HG02852 (cell line): ENCODE results near the gene MRPL22.
A peak's percentile ranks its signal among the peaks of the same experiment; 100 is the strongest.
"Not testable (repeated sequence)": the region's sequence is repeated elsewhere in the genome, so short reads cannot be mapped to it uniquely, and the experiment has no call there.

Source experiments
- ATAC-seq: cut with Tn5 transposase; IDR thresholded peaks from one replicate; pipeline ENCODE4 v1.9.1; 2021; ENCODE audit warnings: mild to moderate bottlenecking, moderate library complexity; ENCODE audit not compliant: unreplicated experiment

The MRPL22 gene

DNA sequence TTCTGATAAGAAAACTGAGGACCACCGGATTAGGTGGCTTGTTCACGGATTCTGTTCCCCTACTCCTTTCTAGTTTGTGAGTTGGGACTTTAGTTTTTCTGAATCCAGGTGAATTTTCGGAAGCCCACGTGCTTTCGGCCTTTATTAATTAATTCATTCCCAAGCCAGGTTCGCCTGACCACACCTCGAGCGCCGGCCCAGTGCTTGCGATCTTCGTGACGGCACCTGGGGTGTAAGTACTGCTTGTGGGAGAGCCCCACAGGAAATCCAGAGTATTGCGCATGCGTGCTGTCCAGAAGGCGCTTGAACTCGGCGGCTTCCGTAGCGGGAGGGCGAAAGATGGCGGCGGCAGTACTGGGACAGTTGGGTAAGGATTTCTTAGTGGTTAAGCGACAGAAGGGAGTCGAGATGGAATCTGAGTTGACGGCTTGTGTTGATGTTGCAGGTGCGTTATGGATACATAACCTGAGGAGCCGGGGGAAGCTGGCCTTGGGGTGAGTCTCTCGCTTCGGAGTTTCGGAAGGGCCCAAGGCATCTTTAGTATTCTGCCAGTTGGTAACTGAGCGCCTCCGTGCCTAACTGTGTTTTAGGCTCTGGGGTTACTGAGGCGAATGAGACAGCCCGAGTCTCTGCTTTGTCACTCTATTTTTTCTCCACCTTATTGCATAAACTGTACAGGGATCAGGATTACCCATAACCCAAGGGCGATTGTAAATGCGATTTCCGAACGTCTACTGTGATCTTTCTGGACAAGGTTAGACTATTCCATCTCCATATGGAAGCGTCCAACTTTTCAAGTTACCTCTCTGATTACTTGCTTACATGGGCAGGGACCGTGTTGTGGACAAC lies at the start of gene MRPL22:
Gene MRPL22 (plus strand): TSS at position 302 of the 849 bp plus-strand sequence. CDS start 38 bp downstream, at position 340.
- ATAC-seq: peak; percentile 50

DNA sequence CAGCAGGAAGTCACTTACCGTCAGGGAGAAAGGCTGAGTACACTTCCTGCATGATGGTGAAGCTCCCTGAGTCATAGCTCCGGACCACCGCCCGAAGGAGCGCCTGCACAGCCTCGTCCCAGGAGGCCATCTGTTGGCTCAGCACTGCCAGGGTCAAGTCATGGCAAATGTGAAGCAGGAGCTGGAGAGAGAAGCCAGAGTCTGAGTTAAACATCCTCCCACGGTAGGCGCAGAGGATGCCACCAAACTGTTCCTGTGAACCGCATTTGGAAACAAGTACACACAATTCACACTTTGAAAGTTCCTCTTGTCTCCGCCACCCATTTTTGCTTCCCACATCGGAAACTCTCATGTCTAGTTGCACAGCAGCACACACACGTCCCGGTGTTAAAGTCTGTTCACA lies 48.5 kb upstream of the MRPL22 start:
- ATAC-seq: no peak

DNA sequence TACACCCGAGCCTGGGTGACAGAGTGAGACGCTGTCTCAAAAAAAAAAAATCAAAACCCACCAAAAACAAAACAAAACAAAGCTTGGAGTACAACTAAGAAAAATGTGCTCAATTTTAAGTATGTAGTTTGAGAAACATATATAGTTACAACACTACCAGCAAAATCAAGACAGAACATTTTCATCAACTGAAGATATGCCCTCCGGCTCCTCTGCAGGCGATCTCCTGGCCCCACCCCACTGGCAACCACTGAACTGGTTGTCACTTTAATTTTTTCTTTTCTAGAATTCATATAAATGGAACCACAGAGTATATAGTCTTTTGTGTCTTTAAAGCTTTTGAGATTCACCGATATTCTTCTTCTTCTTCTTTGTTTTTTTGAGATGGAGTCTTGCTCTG lies 47.5 kb upstream of the MRPL22 start:
- no peak for ATAC-seq

DNA sequence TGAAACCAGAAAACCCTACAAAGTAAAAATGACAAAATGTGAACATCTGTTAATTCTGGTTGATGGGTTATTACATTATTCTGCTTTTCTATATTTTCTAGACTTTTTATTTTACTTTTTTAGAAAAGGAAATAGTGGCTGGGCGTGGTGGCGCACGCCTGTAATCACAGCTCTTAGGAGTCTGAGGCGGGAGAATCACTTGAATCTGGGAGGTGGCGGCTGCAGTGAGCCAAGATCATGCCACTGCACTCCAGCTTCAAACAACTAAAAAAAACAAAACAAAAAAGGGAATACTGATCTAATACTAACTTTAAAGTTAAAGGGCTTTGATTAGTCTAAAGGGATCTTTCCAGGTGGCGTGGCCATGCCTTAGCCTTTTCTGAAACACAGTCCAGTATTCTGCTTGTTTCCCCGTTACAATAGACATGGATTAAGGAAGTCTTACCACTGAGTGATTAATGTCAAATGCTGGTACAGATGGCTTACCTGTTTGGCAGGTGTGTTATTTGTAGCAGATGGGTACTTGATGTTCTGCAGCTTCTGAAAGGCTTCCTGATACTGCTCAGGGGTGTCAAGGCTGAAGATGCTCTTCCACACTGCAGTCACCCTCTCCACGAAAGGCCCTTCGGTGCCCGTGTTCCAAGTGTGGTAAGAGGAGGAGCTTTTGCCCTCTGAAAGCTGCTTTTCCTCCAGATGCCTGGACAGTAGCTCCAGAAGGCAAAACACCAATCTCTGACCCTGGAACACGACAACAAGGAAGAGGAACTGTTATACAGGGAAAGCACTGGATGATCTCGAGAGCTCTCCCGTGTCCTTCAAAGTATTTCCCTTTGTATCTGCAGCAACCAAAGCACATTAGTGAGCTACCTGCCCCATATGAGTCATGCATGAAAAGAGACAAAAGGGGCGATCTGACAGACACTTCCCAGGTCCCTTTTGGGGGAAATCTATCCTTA lies 45.0 kb upstream of the MRPL22 start:
- no peak for ATAC-seq

DNA sequence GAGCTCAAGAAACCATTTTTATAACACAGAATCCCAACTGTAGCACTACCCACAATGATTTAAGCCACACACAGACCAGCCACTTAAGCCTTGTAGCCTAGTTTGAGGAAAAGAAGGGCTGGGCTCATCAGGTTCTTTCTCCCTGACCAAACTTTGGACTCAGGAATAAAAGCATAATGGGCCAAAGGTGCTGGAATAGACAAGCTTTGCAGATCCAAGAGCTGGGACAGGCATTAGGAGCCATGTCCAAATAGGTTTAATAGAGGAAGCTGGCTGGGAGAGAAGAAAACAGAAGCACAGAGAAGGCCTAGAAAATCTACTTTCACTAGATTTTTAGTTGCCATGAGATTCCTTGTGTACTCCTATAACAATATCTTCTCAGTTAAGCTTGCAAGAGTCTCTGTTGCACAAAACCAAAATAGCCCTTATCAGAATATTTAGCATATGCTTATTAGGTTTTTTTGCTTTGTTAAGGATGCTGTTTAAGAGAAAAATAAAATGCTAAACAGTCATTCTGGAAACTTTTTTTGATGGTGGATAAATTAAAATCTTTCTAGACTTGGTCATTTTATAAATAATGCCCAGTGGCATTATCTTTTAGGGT lies 44.2 kb upstream of the MRPL22 start:
- ATAC-seq: no peak

DNA sequence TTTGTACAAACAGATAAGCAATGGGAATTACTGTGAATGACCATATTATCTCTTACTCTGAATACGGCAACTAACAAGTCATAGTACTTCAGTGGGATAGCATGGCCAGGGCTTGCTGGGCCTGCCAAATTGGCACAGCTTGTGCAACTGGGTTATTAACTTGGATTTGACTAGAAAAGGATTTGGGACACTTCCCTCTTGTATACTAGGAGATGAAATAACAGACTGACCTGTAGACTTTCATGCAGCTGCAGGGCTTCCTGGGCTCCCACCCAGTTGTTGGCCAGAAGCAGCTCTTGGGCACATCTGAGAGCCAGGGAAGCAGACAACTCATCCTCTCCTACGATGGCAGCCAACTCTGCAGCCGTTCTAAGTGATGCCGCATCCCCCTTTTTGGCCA lies 42.7 kb upstream of the MRPL22 start:
- ATAC-seq: no peak

DNA sequence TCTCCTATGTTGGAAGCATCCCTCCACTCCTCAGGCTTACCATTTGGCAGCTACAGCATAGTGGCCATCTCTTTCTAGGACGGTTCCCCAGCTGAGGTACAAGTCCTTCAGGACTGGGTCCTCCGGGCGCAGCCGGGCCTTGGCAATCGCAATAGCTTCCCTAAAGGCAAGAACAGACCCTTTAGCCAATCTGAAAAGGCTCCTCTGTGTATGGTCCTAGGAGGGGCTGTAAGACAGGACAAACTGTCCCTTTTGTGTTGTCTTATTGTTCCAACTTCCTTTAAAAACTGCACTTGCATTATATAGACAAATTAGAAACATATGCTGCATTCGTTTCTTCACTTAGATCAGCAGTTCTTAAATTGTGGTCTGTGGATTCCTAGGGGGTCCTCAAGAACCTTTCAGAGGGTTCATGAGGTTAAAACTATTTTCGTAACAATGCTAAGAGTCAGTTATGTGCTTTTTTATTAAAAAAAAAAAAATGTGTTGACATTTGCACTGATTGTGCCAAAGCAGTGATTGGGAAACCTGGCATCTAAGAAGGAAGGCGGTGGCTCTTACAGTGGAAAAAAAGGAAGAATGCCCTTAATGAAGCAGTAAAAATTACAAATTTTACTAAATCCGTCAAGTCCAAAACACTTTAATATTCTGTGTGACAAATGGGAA lies 41.6 kb upstream of the MRPL22 start:
- ATAC-seq: no peak

DNA sequence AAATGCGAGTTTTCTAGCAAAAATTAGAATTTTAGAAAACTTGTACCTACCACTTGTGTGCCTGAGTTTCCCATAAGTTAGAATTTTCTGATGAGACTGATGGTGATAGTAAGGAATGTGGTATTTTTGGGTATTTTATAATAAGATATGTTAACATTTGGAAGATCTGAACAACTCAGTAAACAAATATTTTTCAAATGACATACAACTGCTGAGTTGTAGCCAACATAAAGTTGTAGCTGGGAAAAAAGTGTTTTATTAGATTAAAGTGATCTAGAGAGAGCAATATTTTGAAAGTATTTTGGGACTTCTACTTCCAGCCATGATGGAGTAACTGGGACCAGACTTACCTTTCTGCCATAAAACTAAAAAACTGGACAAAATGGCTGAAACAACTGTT lies 40.8 kb upstream of the MRPL22 start:
- no peak for ATAC-seq

DNA sequence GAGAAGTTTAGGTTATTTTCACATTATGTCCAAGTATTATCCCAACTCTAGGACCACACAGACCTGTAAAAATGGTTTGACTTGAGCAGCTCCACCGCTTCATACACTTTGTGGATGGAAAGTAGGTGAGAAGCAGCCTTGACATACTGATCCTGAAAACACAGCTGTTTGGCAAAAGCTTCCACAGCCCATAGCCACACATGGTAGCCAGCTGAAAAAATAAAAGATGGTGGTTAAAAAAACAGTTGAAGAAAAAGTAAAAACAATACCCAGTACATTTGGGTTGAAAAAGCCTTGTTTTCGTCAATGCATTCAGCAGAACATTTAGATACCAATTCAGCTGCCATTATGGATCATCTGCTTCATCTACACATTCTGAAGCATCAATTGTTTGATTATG lies 39.6 kb upstream of the MRPL22 start:
- no peak for ATAC-seq

DNA sequence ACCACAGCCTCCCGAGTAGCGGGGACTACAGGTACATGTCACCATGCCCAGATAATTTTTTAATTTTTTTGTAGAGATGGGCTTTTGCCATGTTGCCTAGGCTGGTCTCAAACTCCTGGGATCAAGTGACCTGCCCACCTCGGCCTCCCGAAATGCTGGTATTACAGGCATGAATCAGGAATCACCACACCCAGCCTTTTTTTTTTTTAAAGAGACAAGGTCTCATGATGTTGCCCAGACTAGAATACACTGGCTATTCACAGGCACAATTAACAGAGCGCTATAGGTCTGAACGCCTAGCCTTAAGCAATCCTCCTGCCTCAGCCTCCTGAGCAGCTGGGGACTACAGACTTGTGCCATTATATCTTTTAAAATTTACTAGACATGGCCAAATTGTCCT lies 39.0 kb upstream of the MRPL22 start:
- no peak for ATAC-seq

DNA sequence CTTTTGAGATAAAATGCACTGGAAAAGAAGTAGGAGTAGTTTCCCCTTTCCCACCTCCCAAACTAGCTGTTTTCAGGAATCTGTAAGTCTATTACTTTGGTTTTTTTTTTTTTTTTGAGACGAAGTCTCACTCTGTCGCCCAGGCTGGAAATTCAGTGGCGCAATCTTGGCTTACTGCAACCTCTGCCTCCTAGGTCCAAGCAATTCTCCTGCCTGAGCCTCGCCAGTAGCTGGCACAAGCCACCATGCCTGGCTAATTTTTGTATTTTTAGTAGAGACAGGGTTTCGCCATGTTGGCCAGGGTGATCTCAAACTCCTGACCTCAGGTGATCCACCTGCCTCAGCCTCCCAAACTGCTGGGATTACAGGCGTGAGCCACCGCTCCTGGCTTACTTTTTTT lies 35.3 kb upstream of the MRPL22 start:
- not testable (repeated sequence) for ATAC-seq

DNA sequence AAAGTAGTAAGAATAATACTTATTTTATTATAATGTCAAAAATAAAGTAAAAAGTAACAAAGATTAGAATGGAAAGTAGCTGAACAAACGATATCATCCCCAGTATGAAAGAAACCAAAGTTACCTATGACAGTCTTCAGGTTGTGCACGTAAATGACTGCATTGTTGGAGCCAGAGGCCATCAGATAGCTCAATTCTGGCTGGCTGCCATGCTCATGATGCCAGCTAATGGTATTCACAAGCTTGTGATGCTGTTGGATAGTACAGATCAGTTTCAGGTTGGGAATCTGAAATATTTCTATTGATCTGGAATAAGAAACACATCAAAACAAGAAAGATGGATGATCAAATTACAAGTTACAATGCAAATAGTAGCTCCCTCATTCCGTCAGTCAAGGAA lies 24.0 kb upstream of the MRPL22 start:
- no peak for ATAC-seq

DNA sequence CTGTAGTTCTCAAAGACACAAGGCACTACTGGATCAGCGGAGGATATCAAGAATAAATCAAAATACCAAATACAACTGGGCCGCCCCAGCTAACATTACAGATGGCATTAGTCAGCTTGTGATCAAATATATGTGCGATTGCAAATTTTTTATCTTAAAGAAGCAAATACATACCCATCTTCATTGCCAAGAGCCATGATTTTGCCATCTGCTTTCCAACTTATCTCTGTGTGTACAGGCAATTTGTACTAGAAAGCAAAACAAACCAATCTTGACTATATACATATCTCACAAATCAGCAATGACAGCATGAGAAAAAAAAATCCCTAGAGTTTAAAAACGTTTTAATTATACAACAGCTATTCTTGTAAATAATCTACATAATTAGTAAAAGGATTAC lies 23.1 kb upstream of the MRPL22 start:
- ATAC-seq: no peak

DNA sequence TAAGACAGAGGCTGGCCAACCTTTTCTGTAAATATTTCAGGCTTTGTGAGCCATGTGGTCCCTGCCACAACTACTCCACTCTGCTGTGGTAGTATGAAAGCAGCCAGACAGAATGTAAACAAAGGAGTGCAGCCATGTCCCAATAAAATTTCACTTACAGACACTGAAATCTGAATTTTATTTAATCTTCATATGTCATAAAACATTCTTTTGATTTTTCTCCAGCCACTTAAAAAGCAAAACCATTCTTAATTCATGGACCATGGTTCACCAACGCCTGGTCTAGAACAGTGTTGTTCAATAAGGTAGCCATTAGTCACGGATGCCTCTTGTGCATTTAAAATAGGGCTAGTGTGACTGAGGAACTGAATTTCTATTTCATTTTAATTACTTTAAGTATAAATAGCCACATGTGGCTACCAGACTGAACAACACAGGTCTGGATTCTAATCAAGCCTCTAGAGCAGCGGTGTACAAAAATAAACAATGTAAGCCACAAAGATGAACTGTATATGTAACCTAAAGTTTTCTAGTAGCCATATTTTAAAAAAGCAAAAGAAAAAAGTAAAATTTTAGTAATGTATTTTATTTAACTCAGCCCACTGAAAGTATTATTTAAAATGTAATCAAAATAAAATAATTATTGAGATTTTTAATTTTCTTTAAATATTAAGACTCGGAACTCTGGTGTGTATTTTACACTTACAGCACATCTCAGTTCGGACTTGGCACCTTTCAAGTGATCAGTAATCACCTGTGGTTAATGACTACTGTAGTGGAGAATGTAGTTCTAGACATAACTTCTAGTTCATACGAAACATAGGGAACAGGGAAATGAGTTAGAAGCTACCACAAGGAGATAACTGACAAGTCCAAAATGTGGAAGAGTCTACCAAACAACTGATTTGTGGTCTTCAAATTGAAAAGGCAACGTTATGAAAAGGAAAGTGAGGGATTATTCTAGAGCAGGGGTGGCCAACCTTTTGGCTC lies 17.1 kb upstream of the MRPL22 start:
- ATAC-seq: no peak

DNA sequence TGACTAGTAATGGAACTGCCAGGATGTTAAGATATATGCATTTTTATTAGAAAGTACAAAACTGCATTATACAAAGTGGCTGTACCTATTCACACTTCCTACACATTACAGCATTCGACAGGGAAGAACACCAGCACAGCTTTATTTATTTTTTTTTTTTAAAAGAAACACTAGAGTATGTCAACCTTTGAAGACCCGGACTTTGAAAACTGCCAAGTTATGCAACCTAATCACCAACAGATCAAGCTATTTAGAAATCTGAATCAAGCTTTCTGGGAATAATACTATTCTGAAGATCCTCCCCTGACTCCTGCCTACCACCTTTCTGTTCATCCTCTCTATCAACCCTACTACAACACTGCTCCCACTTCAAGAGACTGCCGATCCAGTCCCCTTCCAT lies 7.3 kb upstream of the MRPL22 start:
- no peak for ATAC-seq

DNA sequence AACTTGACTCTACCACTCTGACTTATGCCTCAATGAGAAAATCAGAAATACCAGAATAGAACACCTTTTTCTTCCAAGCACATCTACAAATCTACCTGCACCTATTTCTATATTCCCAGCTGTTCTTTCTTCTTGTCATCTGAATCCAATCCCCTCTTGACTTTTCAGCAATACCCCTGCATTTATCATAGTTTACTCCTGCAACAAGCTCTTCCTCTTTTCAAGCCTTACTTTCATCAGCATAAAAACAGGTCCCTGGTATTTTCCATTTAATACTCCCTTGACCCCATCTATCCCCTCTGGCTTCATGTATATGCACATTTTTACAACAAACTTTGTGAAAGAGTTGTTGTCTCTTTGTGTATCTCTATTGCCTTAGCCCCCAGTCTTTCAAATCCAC lies 6.0 kb upstream of the MRPL22 start:
- no peak for ATAC-seq

DNA sequence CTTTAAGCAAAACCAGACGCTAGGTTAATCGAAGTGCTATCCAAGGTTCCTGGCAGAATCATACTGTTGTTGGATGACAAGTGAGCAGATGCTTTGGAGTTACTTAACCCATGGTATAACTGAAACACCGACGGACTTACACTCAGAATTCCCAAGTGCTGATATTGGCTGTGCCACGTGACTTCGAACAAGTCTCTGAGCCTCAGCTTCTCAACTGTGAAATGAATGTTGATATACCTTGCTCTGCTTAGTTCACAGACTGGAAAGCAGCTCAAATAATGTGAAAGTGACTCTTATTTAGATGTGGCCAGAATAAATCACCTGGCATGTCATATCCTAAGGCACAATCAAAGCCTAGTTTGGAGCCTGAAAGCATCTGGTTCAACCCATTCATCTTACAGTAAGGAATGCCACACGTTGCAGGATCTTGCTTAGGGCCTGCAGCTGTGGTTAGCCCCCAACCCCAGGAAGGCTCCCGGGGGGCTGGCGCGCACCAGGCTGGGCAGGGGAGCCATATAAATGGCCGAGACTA lies 3.6 kb upstream of the MRPL22 start:
- no peak for ATAC-seq

DNA sequence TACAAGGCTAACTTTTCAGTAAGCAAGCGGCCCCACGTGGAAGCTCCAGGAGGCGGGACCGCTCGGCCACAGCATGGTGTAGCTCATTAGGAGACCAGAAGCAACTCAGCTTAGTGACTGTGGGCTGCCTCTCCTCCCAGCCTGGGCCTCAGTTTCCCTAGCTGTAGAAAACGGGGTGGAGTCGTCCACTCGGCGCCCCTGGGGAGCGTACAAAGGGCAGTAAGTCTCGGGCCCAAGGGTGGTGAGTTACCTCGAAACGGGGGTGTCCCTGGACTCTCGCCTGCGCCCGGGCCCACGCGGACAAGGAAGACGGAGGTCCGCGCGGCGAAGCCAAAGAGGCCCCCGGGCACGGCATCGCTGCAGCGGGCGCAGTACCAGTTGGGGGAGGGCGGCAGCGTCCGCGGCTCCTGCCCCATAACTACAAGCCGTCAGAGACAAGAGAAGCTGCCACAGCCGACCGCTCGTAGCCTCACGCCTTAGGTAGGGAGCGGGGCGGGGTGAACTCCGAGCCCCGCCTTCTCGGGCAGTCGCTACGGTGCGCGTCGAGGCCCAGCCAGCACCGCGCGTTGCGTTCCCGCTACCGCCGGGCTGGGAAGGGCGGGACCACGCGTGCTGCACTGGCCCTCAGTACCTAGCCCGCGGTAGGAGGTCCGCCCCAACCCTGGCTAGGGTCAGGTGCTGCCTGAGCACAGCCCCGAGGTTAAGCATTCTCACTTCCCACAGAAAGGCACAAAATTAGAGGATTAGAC lies 3.0 kb upstream of the MRPL22 start, which contains the start of gene GEMIN5:
Gene GEMIN5 (minus strand): TSS at position 494 of the 749 bp plus-strand sequence. CDS start 78 bp downstream, at position 416.
- ATAC-seq: peak; percentile 80

DNA sequence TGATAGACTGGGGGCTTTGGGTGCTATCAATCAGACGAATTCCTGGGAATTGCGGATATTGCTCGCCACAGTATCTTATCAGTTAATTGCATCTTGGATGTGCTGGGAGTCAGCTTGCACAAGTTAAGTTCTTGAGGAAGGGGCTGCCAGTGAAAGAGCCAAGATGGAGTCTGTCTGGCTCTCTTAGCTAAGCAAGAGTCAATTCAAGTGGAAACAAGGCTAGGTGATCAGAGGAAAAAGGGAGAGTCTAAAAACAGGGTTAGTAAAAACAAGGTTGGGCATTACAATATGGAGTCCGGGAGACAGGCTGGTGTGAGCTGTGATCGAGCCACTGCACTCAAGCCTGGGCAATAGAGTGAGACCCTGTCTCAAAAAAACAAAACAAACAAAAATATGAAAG lies 1.5 kb upstream of the MRPL22 start:
- not testable (repeated sequence) for ATAC-seq
